ENCODE data around the gene LPP. TPM values are rescaled to one million over a fixed set of nuclear protein-coding genes. Genes with fewer than 3 reads are reported as not detected.

LPP gene
- total and polyA plus RNA-seq, 9 donors, result 15.9 to 280 (median 134) TPM

DNA sequence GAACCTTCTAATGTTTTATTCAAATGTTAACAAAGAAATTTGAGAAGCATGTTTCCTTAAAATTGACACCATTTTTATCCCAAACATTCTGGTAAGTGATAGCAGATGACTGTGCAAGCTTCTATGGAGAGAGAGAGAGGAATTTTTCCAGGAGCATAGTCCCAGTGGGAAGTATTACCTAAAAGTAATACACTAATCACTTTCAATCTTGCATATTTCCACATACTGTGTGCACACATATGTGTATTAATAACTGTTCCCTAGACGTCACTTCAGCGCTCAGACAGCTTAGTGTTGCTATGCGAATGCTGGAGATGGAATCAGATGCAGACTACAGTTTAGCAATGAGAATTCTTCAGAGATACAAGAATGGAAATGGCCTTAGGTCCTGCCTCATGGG, 593.5 kb downstream of the LPP start:
- 94 to 98% (median 97%) methylated on average over 3 of the region's 3 CpGs for WGBS, 3 donors
- no peaks in the 10 kb centered on the region for H3K9me3 ChIP-seq
- TF ChIP-seq, protein P1, sequence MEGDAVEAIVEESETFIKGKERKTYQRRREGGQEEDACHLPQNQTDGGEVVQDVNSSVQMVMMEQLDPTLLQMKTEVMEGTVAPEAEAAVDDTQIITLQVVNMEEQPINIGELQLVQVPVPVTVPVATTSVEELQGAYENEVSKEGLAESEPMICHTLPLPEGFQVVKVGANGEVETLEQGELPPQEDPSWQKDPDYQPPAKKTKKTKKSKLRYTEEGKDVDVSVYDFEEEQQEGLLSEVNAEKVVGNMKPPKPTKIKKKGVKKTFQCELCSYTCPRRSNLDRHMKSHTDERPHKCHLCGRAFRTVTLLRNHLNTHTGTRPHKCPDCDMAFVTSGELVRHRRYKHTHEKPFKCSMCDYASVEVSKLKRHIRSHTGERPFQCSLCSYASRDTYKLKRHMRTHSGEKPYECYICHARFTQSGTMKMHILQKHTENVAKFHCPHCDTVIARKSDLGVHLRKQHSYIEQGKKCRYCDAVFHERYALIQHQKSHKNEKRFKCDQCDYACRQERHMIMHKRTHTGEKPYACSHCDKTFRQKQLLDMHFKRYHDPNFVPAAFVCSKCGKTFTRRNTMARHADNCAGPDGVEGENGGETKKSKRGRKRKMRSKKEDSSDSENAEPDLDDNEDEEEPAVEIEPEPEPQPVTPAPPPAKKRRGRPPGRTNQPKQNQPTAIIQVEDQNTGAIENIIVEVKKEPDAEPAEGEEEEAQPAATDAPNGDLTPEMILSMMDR (IDR thresholded peaks at IDR 0.05), result no peak
- TF ChIP-seq EP300 (IDR thresholded peaks at IDR 0.05) (no peak), POLR2A (IDR thresholded peaks at IDR 0.05) (no peak)
- no peak overlapping the region for H3K4me3 ChIP-seq
- no peaks in the 10 kb centered on the region for H3K36me3 ChIP-seq
- no peak for DNase-seq
- H3K4me1 ChIP-seq (ENCODE audit: insufficient read depth), result no peaks in the 10 kb centered on the region
- intact Hi-C loops (cut with DNase I), result no loop called here
- no peaks in the 10 kb centered on the region for H3K27me3 ChIP-seq
- no peak overlapping the region for H3K27ac ChIP-seq

DNA sequence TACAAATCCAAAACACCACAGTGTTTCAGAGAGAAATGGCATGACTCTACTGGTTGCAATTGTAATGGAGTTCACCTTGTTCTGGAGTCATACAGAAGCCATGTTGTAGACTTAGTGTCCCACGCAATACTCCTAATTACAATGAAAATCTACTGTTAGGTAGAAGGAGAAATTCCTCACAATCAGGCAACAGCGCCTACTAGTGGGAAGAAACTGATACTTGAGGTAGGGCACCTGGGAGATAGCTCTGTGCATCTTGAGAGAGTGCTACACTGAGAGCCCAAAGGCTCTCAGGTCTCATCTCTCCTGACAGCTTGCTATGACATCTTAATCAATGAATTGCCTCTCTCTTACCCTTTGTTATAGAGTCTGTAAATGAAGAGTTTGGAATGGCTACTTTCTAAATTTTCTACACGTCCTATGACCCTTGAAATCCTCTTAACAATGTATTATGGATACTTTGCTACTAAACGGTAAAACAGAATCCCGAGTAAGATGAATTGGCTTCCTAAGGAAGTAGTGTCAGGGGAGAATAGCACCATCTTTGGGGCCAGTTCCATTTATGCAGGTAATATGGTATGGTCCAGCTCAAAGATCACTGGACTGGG, 595.2 kb downstream of the LPP start:
- 78 to 83% (median 83%) methylated on average over 5 of the region's 5 CpGs for WGBS, 3 donors
- no peak overlapping the region for H3K4me3 ChIP-seq
- DNase-seq, result no peak
- H3K4me1 ChIP-seq (ENCODE audit: insufficient read depth), result no peaks in the 10 kb centered on the region
- intact Hi-C loops (cut with DNase I), result no loop called here
- H3K9me3 ChIP-seq, result no peaks in the 10 kb centered on the region
- H3K27me3 ChIP-seq, result no peaks in the 10 kb centered on the region
- TF ChIP-seq EP300 (IDR thresholded peaks at IDR 0.05), result no peak
- TF ChIP-seq POLR2A (IDR thresholded peaks at IDR 0.05), result no peak
- no peak overlapping the region for H3K27ac ChIP-seq
- H3K36me3 ChIP-seq, result no peaks in the 10 kb centered on the region

DNA sequence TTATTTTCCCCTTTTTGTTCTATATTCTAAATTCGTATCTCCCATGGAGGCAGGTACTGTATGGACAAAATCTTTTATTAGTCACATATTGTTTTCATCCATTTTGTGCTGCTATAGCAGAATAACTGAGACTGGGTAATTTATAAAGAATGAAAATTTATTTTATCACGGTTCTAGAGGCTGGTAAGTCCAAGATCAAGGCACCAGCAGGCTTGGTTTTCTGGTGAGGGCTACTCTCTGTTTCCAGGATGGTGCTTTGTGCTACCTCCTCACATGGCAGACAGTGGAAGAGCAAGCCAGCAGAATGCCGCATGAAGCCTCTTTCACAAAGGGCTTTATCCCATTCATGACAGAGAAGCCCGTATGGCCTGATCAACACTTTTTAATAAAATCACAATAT, 595.9 kb downstream of the LPP start:
- intact Hi-C loops (cut with DNase I), result no loop called here
- no peak for DNase-seq
- Histone ChIP-seq H3K4me3 (no peak overlapping the region), H3K4me1 (ENCODE audit: insufficient read depth) (no peaks in the 10 kb centered on the region), H3K9me3 (no peaks in the 10 kb centered on the region), H3K27ac (no peak overlapping the region), H3K27me3 (no peaks in the 10 kb centered on the region), H3K36me3 (no peaks in the 10 kb centered on the region)
- WGBS, 3 donors, result 97 to 98% (median 97%) methylated on average over 4 of the region's 4 CpGs
- no peak for TF ChIP-seq POLR2A (IDR thresholded peaks at IDR 0.05)
- TF ChIP-seq, protein P1 (IDR thresholded peaks at IDR 0.05), result no peak
- TF ChIP-seq EP300 (IDR thresholded peaks at IDR 0.05), result no peak

DNA sequence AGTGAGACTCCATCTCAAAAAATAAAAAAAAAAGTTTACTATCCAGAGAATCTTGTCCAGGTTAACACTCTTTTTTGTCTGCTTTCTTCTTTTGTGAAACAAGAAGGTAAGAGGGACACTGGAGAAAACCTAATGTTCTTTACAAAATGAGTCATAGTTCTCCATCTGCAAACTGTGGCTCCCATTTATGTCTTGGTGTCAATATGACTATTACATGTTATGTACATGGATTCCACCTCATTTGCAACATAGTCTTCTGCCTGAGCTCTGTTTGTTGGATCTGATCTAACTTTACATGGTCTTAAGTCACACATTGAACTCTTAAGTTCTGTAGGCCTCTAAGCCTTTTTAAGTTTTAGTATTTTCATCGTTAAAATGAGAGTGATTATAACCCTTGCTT, 596.7 kb downstream of the LPP start:
- WGBS, 3 donors, result 74 to 88% (median 78%) methylated on average over 1 of the region's 1 CpG
- TF ChIP-seq EP300 (IDR thresholded peaks at IDR 0.05), result no peak
- TF ChIP-seq, protein P1 (IDR thresholded peaks at IDR 0.05), result no peak
- no peak for TF ChIP-seq POLR2A (IDR thresholded peaks at IDR 0.05)
- Histone ChIP-seq H3K27me3 (no peaks in the 10 kb centered on the region), H3K27ac (no peak overlapping the region), H3K36me3 (no peaks in the 10 kb centered on the region), H3K4me3 (no peak overlapping the region), H3K4me1 (ENCODE audit: insufficient read depth) (no peaks in the 10 kb centered on the region), H3K9me3 (no peaks in the 10 kb centered on the region)
- no peak for DNase-seq
- intact Hi-C loops (cut with DNase I), result no loop called here

DNA sequence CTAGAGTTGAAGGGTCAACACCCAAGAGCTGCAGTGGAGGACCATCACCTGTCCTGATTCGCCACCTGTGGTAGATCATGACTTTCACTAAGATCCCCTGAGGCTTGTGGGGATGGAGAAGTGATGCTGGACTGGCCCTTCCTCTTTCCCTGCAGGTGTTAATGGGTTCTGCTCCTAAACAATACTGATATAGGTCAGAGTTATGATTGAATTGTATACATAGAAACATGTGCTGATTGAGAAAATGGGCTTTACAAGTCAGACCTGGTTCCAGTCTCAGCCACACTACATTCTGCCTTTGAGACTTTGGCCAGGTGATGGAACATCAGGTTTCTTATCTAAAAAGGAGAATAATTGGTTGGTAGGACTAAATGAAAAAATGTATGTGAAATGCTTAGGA, 598.9 kb downstream of the LPP start:
- WGBS, 3 donors, result 96 to 100% (median 100%) methylated on average over 1 of the region's 1 CpG
- H3K4me3 ChIP-seq, result no peak overlapping the region
- no peak overlapping the region for H3K27ac ChIP-seq
- H3K27me3 ChIP-seq, result no peaks in the 10 kb centered on the region
- intact Hi-C loops (cut with DNase I), result no loop called here
- H3K9me3 ChIP-seq, result no peaks in the 10 kb centered on the region
- no peak for DNase-seq
- no peak for TF ChIP-seq POLR2A (IDR thresholded peaks at IDR 0.05)
- TF ChIP-seq, protein P1 (IDR thresholded peaks at IDR 0.05), result no peak
- TF ChIP-seq EP300 (IDR thresholded peaks at IDR 0.05), result no peak
- no peaks in the 10 kb centered on the region for H3K4me1 ChIP-seq (ENCODE audit: insufficient read depth)
- no peaks in the 10 kb centered on the region for H3K36me3 ChIP-seq

All from ovary (tissue), 9 donors.